H9 (cell line): ENCODE measurements around the gene ACSBG1. TPM values are rescaled to one million over a fixed set of nuclear protein-coding genes. Genes with fewer than 3 reads are reported as not detected.

Experiments used
- DNase-seq: peaks from one replicate; pipeline ENCODE4 v3.0.0-alpha.2; 2017
- H2AFZ ChIP-seq: one replicate; pipeline ENCODE4 v1.6.1; 2013; ENCODE audit warnings: mild to moderate bottlenecking, low read length, control low read depth, moderate library complexity
- H2AK5ac ChIP-seq: 2 replicates; pipeline ENCODE4 v1.6.1; 2013; ENCODE audit warnings: low read length, control low read depth, mixed read lengths; ENCODE audit not compliant: insufficient read length
- H2BK120ac ChIP-seq: one replicate; pipeline ENCODE4 v1.6.1; 2013; ENCODE audit warnings: low read depth, mild to moderate bottlenecking, low read length, control low read depth, inconsistent platforms; ENCODE audit not compliant: poor library complexity, severe bottlenecking
- H2BK12ac ChIP-seq: 2 replicates; pipeline ENCODE4 v1.6.1; 2013; ENCODE audit warnings: low read length, control low read depth, mixed read lengths, low read depth; ENCODE audit not compliant: insufficient read length
- H2BK15ac ChIP-seq: 2 replicates; pipeline ENCODE4 v1.6.1; 2013; ENCODE audit warnings: low read depth, low read length, control low read depth
- H2BK20ac ChIP-seq: one replicate; pipeline ENCODE4 v1.6.1; 2013; ENCODE audit warnings: low read depth, mild to moderate bottlenecking, low read length, control low read depth, inconsistent platforms; ENCODE audit not compliant: poor library complexity, severe bottlenecking
- H2BK5ac ChIP-seq: 2 replicates; pipeline ENCODE4 v1.6.1; 2013; ENCODE audit warnings: low read length, control low read depth, mixed read lengths; ENCODE audit not compliant: insufficient read length
- H3K14ac ChIP-seq: 2 replicates; pipeline ENCODE4 v1.6.1; 2013; ENCODE audit warnings: low read length, control low read depth; ENCODE audit not compliant: insufficient read depth
- H3K18ac ChIP-seq: 2 replicates; pipeline ENCODE4 v1.6.1; 2013; ENCODE audit warnings: low read depth, mild to moderate bottlenecking, mixed read lengths, low read length, control low read depth; ENCODE audit not compliant: insufficient read length
- H3K23ac ChIP-seq: 2 replicates; pipeline ENCODE4 v1.6.1; 2013; ENCODE audit warnings: low read length, control low read depth, mixed read lengths, low read depth; ENCODE audit not compliant: insufficient read length
- H3K23me2 ChIP-seq: 2 replicates; pipeline ENCODE4 v1.6.1; 2013; ENCODE audit warnings: low read depth, mild to moderate bottlenecking, mixed read lengths, low read length, control low read depth; ENCODE audit not compliant: insufficient read length, poor library complexity, severe bottlenecking
- H3K27ac ChIP-seq: 2 replicates; pipeline ENCODE4 v1.5.1; 2013; ENCODE audit warnings: low read length, control low read depth, mixed read lengths, low read depth; ENCODE audit not compliant: insufficient read length
- H3K27me3 ChIP-seq: 2 replicates; pipeline ENCODE4 v1.6.1; 2013; ENCODE audit warnings: low read length, control low read depth, inconsistent platforms; ENCODE audit not compliant: insufficient read depth
- H3K4ac ChIP-seq: 2 replicates; pipeline ENCODE4 v1.6.1; 2013; ENCODE audit warnings: low read depth, mild to moderate bottlenecking, control low read depth, inconsistent platforms, low read length, moderate library complexity
- H3K4me1 ChIP-seq: 2 replicates; pipeline ENCODE4 v1.6.1; 2013; ENCODE audit warnings: low read length, control low read depth, inconsistent platforms; ENCODE audit not compliant: insufficient read depth
- H3K4me2 ChIP-seq: 2 replicates; pipeline ENCODE4 v1.6.1; 2013; ENCODE audit warnings: low read length, control low read depth, mixed read lengths; ENCODE audit not compliant: insufficient read length, insufficient read depth
- H3K56ac ChIP-seq: 2 replicates; pipeline ENCODE4 v1.6.1; 2013; ENCODE audit warnings: low read depth, mild to moderate bottlenecking, mixed read lengths, low read length, control low read depth; ENCODE audit not compliant: insufficient read length
- H3K79me1 ChIP-seq: 2 replicates; pipeline ENCODE4 v1.6.1; 2013; ENCODE audit warnings: low read depth, mild to moderate bottlenecking, moderate library complexity, low read length, control low read depth, inconsistent platforms; ENCODE audit not compliant: insufficient read depth, poor library complexity, severe bottlenecking
- H3K79me2 ChIP-seq: 2 replicates; pipeline ENCODE4 v1.6.1; 2013; ENCODE audit warnings: low read length, control low read depth, inconsistent platforms; ENCODE audit not compliant: insufficient read depth
- H3K9ac ChIP-seq: 2 replicates; pipeline ENCODE4 v1.6.1; 2013; ENCODE audit warnings: low read length, control low read depth, mixed read lengths; ENCODE audit not compliant: insufficient read length; ENCODE audit errors: extremely low read depth
- H3K9me3 ChIP-seq: one replicate; pipeline ENCODE4 v1.6.1; 2013; ENCODE audit warnings: low read depth, low read length, inconsistent platforms; ENCODE audit not compliant: control insufficient read depth
- H3T11ph ChIP-seq: one replicate; pipeline ENCODE4 v1.6.1; 2013; ENCODE audit warnings: mild to moderate bottlenecking, low read length, control low read depth, inconsistent platforms
- H4K20me1 ChIP-seq: one replicate; pipeline ENCODE4 v1.6.1; 2013; ENCODE audit not compliant: control insufficient read depth, insufficient read length, insufficient read depth
- H4K5ac ChIP-seq: 2 replicates; pipeline ENCODE4 v1.6.1; 2013; ENCODE audit warnings: low read depth, mild to moderate bottlenecking, mixed read lengths, low read length, control low read depth; ENCODE audit not compliant: insufficient read length
- H4K8ac ChIP-seq: replicated peaks from 2 replicates; pipeline ENCODE4 v1.6.1; 2013; ENCODE audit warnings: low read length, control low read depth, mixed read lengths, low read depth; ENCODE audit not compliant: insufficient read length
- H4K91ac ChIP-seq: 2 replicates; pipeline ENCODE4 v1.6.1; 2013; ENCODE audit warnings: low read depth, mild to moderate bottlenecking, moderate library complexity, mixed read lengths, low read length, control low read depth; ENCODE audit not compliant: insufficient read length
- H3K27ac Mint-ChIP-seq, 3 experiments: 2 replicates in 2 of 3; 3 replicates in 1 of 3; pipeline ENCODE4 v1.8.0; 2020 to 2021; ENCODE audit warnings: mixed read lengths in 3 of 3, mild to moderate bottlenecking in 1 of 3, moderate library complexity in 1 of 3
- H3K27me3 Mint-ChIP-seq: 2 replicates; pipeline ENCODE4 v1.8.0; 2021; ENCODE audit warnings: low read depth, mild to moderate bottlenecking, moderate library complexity, mixed read lengths
- H3K36me3 Mint-ChIP-seq, 3 experiments: 2 replicates in 2 of 3; 3 replicates in 1 of 3; pipeline ENCODE4 v1.8.0; 2020 to 2021; ENCODE audit warnings: low read depth in 3 of 3, mixed read lengths in 3 of 3; ENCODE audit not compliant: insufficient read depth in 1 of 3
- H3K4me1 Mint-ChIP-seq, 2 experiments: 2 replicates each; pipeline ENCODE4 v1.8.0; 2020; ENCODE audit warnings: mixed read lengths in 2 of 2
- H3K4me3 Mint-ChIP-seq, 2 experiments: 2 replicates in 1 of 2; 3 replicates in 1 of 2; pipeline ENCODE4 v1.8.0; 2020 to 2021; ENCODE audit warnings: mild to moderate bottlenecking in 2 of 2, mixed read lengths in 2 of 2, moderate library complexity in 1 of 2
- H3K9me3 Mint-ChIP-seq, 2 experiments: 2 replicates in 1 of 2; 3 replicates in 1 of 2; pipeline ENCODE4 v1.8.0; 2020; ENCODE audit warnings: mild to moderate bottlenecking in 2 of 2, mixed read lengths in 2 of 2, moderate library complexity in 1 of 2
- CTCF ChIP-seq: fragments of 200-600 bp; sonication (generic); conservative IDR thresholded peaks from 3 replicates; pipeline ENCODE4 v1.8.0; 2021; ENCODE audit warnings: antibody characterized with exemption, mild to moderate bottlenecking
- WGBS: extraction: QIAGEN DNeasy Blood & Tissue Kit; methylation state at CpG from one replicate; pipeline ENCODE4 v1.1.7; 2013; ENCODE audit warnings: missing lambda C conversion rate, low lambda C conversion rate, mixed read lengths; ENCODE audit not compliant: insufficient read length; ENCODE audit errors: extremely low coverage; 5-methylcytosine and 5-hydroxymethylcytosine counted together
- total RNA-seq: library from RNA; stranded (reverse); gene quantifications from 2 replicates; pipeline ENCODE4 v1.2.1, GENCODE V29; 2021

The ACSBG1 gene
- total RNA-seq, 1 experiment from 2014 or later: 2.2 TPM

DNA sequence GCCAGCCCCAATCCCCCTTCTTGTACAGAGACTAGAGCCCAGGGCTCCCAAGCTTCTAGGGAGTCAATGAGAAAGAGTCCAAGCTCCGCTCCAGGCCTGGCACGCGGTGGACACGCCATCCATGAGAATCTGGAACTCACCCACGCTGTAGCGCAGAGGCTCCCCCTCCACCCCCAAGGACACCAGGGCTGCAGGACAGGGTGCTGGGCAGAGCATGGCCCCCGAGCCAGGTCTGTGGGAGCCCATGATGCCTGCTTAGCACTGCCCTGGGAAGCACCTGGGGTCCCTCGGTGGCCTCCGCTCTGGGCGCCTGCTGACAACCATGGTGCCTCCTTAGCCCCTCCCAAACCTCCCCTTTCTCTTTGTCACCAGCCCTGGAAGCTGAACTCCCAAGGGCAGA lies 28.5 kb downstream of the ACSBG1 start:
- no peak for DNase-seq
- no peak overlapping the region for H3K56ac ChIP-seq
- H3K18ac ChIP-seq: no peak overlapping the region
- peaks cover 6 to 7% of the 10 kb centered on the region in 2 experiments; a peak in 3 of 4 replicates for H3K4me1 Mint-ChIP-seq
- H3K36me3 Mint-ChIP-seq: no peaks in the 10 kb centered on the region
- no peak for TF ChIP-seq CTCF
- H2AFZ ChIP-seq: no peak overlapping the region
- no peak overlapping the region for H2BK5ac ChIP-seq
- H3K79me1 ChIP-seq: no peaks in the 10 kb centered on the region
- no peak overlapping the region for H3T11ph ChIP-seq
- no peak overlapping the region for H3K9ac ChIP-seq
- no peak overlapping the region for H3K4me3 Mint-ChIP-seq
- H2BK120ac ChIP-seq: no peak overlapping the region
- H3K27me3 Mint-ChIP-seq: peaks cover 2% of the 10 kb centered on the region
- no peaks in the 10 kb centered on the region for H4K20me1 ChIP-seq
- H3K9me3 ChIP-seq: no peaks in the 10 kb centered on the region
- H2BK15ac ChIP-seq: no peak overlapping the region; the same call in 1 of the 2 replicates
- H3K4me2 ChIP-seq: no peak overlapping the region
- no peaks in the 10 kb centered on the region for H3K79me2 ChIP-seq
- no peak overlapping the region for H3K27ac Mint-ChIP-seq
- no peak overlapping the region; the same call in 1 of the 2 replicates for H3K4ac ChIP-seq
- H3K9me3 Mint-ChIP-seq: no peaks in the 10 kb centered on the region
- no peak overlapping the region for H4K8ac ChIP-seq
- no peak overlapping the region for H3K27ac ChIP-seq
- H2BK20ac ChIP-seq: no peak overlapping the region
- H3K23me2 ChIP-seq: no peaks in the 10 kb centered on the region
- no peak overlapping the region for H2BK12ac ChIP-seq
- H3K27me3 ChIP-seq: no peaks in the 10 kb centered on the region
- no peak overlapping the region for H3K14ac ChIP-seq
- H3K23ac ChIP-seq: no peak overlapping the region
- H4K91ac ChIP-seq: peak overlapping the region; percentile 71
- no peak overlapping the region for H4K5ac ChIP-seq
- WGBS: no CpG with 5 or more reads among the region's 10 CpGs
- H3K4me1 ChIP-seq: no peaks in the 10 kb centered on the region
- no peak overlapping the region for H2AK5ac ChIP-seq
